Nephron progenitor cell (in vitro differentiated cells): ENCODE data around the gene PIP4K2C.

Experiments
- DNase-seq: peaks from one replicate; pipeline ENCODE4 v3.0.0; 2021
- H3K27ac Mint-ChIP-seq: 2 replicates; pipeline ENCODE4 v1.8.0; 2021; ENCODE audit warnings: mild to moderate bottlenecking, moderate library complexity, mixed read lengths
- H3K27me3 Mint-ChIP-seq: 2 replicates; pipeline ENCODE4 v1.8.0; 2021; ENCODE audit warnings: mild to moderate bottlenecking, low read depth, mixed read lengths; ENCODE audit not compliant: poor library complexity
- H3K36me3 Mint-ChIP-seq: 2 replicates; pipeline ENCODE4 v1.8.0; 2021; ENCODE audit warnings: low read depth, mixed read lengths
- H3K4me1 Mint-ChIP-seq: 2 replicates; pipeline ENCODE4 v1.8.0; 2021; ENCODE audit warnings: mixed read lengths
- H3K4me3 Mint-ChIP-seq: 2 replicates; pipeline ENCODE4 v1.8.0; 2021; ENCODE audit warnings: mild to moderate bottlenecking, moderate library complexity, mixed read lengths
- H3K9me3 Mint-ChIP-seq: 2 replicates; pipeline ENCODE4 v1.8.0; 2021; ENCODE audit warnings: mild to moderate bottlenecking, moderate library complexity, mixed read lengths
- TF ChIP-seq, protein P1 (sequence below): fragments of 200-600 bp; sonication (generic); IDR thresholded peaks from 2 replicates; pipeline ENCODE4 v1.5.0; 2021; ENCODE audit warnings: antibody characterized with exemption

Gene PIP4K2C

DNA sequence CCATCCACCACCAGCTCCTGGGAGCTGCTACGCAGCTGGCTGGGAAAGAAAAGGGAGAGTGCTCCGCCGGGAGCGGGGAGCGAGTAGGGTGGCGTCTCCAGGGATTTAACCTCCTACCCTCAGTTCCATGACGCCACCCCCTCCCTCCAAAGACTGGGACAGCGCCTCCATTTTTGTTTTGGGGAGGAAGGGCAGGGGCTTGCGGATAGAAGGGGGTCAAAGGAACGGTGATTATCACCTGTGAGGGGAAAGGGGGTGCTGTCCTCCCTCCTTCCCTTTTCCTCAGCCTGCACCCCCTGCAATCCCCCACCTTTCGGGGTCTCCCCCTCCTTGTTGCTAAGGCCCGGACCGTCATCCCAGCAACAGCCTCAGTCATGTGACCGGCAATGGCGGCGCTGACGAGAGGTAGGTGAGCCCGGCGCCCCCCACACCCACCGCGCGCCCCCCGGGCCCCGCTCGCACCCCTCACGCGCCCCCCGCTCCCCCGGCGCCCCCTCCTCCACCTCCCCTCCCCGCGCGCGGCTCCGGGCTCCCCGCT is 13.5 kb downstream of the PIP4K2C start, which contains the start of gene DTX3:
Gene DTX3, plus strand, starts transcription at position 371 of the 538 bp plus-strand sequence. CDS start 1,694 bp downstream, outside the sequence.
- Mint-ChIP-seq H3K27me3 (peaks cover 30% of the 10 kb centered on the region), H3K36me3 (peaks cover 32% of the 10 kb centered on the region), H3K9me3 (no peaks in the 10 kb centered on the region), H3K4me3 (peak within 1 kb of the TSS; percentile 85), H3K4me1 (peaks cover 28% of the 10 kb centered on the region), H3K27ac (peak within 1 kb of the TSS; percentile 40)
- TF ChIP-seq, protein P1, sequence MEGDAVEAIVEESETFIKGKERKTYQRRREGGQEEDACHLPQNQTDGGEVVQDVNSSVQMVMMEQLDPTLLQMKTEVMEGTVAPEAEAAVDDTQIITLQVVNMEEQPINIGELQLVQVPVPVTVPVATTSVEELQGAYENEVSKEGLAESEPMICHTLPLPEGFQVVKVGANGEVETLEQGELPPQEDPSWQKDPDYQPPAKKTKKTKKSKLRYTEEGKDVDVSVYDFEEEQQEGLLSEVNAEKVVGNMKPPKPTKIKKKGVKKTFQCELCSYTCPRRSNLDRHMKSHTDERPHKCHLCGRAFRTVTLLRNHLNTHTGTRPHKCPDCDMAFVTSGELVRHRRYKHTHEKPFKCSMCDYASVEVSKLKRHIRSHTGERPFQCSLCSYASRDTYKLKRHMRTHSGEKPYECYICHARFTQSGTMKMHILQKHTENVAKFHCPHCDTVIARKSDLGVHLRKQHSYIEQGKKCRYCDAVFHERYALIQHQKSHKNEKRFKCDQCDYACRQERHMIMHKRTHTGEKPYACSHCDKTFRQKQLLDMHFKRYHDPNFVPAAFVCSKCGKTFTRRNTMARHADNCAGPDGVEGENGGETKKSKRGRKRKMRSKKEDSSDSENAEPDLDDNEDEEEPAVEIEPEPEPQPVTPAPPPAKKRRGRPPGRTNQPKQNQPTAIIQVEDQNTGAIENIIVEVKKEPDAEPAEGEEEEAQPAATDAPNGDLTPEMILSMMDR, result no peak
- no peak for DNase-seq

DNA sequence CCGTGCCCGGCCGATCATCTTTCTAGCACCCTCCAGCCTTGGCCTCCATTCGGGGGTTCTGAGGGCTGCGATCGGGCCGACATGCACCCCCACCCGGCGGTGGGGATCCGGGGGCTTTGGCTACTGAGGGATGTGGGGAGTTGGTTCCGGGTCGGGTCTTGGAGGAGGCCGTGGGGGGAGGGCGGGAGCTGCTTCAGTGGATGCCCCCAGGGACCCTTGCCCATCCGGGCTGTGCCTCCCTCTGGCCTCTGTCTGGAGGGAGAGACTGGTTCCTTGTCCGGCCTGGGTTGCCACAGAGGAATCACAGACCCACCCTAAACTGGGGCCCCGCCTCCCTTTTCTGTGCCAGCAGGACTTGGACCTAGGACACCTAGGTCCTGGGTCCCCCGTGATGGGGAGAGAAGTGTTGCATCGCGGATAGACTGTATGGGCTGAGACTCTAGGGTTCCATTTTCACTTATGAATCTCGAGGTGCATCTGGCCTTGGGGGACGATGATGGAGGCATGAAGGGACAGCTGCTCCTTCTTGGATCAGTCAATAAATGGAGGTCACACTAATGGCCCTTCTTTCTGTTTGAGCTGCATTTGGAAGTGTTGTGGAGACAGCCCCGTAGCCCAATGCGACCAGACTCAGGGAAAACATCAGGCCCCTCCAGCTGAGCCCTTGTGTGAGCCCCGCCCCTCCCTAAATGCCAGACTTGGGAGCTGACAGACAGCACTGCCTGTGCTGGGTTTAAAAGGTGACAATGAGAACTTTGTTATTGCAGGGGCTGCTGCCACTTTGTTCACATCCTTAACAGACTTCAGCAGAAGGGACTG is 14.2 kb downstream of the PIP4K2C start:
- Mint-ChIP-seq H3K4me1 (peaks cover 35% of the 10 kb centered on the region), H3K36me3 (peaks cover 34% of the 10 kb centered on the region), H3K9me3 (no peaks in the 10 kb centered on the region), H3K27me3 (peaks cover 35% of the 10 kb centered on the region), H3K4me3 (peak overlapping the region; percentile 85), H3K27ac (no peak overlapping the region)
- DNase-seq, result peak; percentile 44
- TF ChIP-seq, protein P1, result no peak

DNA sequence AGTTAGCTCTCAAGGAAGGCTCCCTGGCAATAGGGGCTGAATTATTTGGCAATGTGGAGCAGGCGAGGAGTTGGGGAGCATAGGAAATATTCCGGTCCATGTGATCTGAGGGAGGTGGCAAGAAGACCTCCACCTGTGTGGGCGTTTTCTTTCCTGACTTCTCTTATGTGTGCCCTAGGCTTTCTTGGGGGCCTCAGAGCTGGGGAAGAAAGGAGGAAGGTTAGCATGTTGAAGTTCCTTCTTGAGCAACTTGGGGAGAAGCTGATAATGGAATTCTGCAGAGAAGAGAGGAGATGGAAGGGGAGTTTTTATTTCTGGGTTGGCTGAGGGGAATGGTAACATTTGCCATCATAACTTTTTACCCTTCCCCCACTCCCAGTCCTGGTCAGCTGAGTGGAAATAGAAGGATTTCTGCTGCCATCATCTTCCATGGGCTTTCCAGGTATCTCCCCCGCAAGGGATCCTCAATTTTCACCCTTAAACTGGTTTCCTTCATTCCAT is 14.9 kb downstream of the PIP4K2C start:
- TF ChIP-seq, protein P1, result no peak
- peaks cover 34% of the 10 kb centered on the region for H3K36me3 Mint-ChIP-seq
- H3K4me3 Mint-ChIP-seq, result peak overlapping the region; percentile 85
- DNase-seq, result no peak
- no peaks in the 10 kb centered on the region for H3K9me3 Mint-ChIP-seq
- no peak overlapping the region for H3K27ac Mint-ChIP-seq
- H3K4me1 Mint-ChIP-seq, result peaks cover 40% of the 10 kb centered on the region
- H3K27me3 Mint-ChIP-seq, result peaks cover 41% of the 10 kb centered on the region

DNA sequence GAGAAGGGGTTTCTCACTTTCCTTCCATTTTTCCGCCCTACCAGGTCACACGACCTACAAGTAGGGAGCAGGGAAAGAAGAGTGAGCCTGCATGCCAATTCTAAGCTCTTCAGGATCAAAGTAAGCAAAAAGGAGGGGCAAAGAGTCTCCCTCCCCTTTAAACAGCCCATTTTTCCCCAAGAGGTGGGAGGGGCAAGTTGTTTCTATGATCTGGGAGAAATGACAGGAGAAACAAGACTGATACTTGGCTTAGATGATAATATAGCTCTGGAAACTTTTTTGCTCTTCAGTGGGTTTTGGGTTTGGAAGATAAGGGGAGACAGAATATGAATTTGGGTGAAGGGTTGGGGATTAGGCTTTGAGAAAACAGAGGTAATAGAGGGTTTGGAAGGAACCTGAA is 15.4 kb downstream of the PIP4K2C start:
- peaks cover 40% of the 10 kb centered on the region for H3K4me1 Mint-ChIP-seq
- H3K36me3 Mint-ChIP-seq, result peaks cover 34% of the 10 kb centered on the region
- peaks cover 43% of the 10 kb centered on the region for H3K27me3 Mint-ChIP-seq
- TF ChIP-seq, protein P1, result no peak
- no peak for DNase-seq
- H3K27ac Mint-ChIP-seq, result no peak overlapping the region
- H3K9me3 Mint-ChIP-seq, result no peaks in the 10 kb centered on the region
- H3K4me3 Mint-ChIP-seq, result peak overlapping the region; percentile 85

DNA sequence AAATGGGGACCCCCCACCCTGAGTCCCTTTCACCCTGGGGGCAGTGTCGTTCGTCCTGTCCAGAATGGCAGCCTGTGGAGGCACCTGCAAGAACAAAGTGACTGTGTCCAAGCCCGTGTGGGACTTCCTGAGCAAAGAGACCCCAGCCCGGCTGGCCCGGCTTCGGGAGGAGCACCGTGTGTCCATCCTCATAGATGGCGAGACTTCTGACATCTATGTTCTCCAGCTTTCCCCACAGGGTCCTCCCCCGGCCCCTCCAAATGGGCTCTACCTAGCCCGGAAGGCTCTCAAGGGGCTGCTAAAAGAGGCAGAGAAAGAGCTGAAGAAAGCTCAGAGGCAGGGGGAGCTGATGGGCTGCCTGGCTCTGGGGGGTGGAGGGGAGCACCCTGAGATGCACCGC is 15.8 kb downstream of the PIP4K2C start:
- no peaks in the 10 kb centered on the region for H3K9me3 Mint-ChIP-seq
- H3K36me3 Mint-ChIP-seq, result peaks cover 30% of the 10 kb centered on the region
- DNase-seq, result no peak
- TF ChIP-seq, protein P1, result no peak
- H3K4me1 Mint-ChIP-seq, result peaks cover 40% of the 10 kb centered on the region
- peak overlapping the region; percentile 27 for H3K4me3 Mint-ChIP-seq
- no peak overlapping the region for H3K27ac Mint-ChIP-seq
- H3K27me3 Mint-ChIP-seq, result peaks cover 43% of the 10 kb centered on the region
